Neural cell (in vitro differentiated cells): Measurements from ENCODE around the gene RHBDD3. TPM values are rescaled to one million over a fixed set of nuclear protein-coding genes. Genes with fewer than 3 reads are reported as not detected.

ENCODE experiments used
- H2AFZ ChIP-seq: fragments of 200-600, 300-800 bp; sonication (generic), shearing (Covaris generic); 2 replicates; pipeline ENCODE4 v1.6.0; 2014; ENCODE audit warnings: low read depth, mild to moderate bottlenecking, antibody characterized with exemption, low read length, moderate library complexity
- H3F3A ChIP-seq: fragments of 200-600 bp; shearing (Covaris generic); 2 replicates; pipeline ENCODE4 v1.6.1; 2016; ENCODE audit warnings: mild to moderate bottlenecking, moderate library complexity, mixed read lengths, antibody characterized with exemption, low read length; ENCODE audit not compliant: insufficient read depth, poor library complexity, severe bottlenecking
- H3K27ac ChIP-seq: fragments of 200-600, 300-800 bp; sonication (generic), shearing (Covaris generic); 2 replicates; pipeline ENCODE4 v1.5.1; 2014; ENCODE audit warnings: mild to moderate bottlenecking, low read length, moderate library complexity
- H3K27me3 ChIP-seq: fragments of 300-800, 200-600 bp; sonication (generic), shearing (Covaris generic); 2 replicates; pipeline ENCODE4 v1.6.0; 2014; ENCODE audit warnings: mild to moderate bottlenecking, low read depth, low read length, moderate library complexity; ENCODE audit not compliant: insufficient read depth
- H3K36me3 ChIP-seq: fragments of 300-800, 200-600 bp; sonication (generic), shearing (Covaris generic); 2 replicates; pipeline ENCODE4 v1.5.1; 2014; ENCODE audit warnings: mild to moderate bottlenecking, antibody characterized with exemption, low read length, moderate library complexity; ENCODE audit not compliant: insufficient read depth
- H3K4me2 ChIP-seq: fragments of 300-800, 200-600 bp; sonication (generic), shearing (Covaris generic); 2 replicates; pipeline ENCODE4 v1.6.0; 2014; ENCODE audit warnings: mild to moderate bottlenecking, low read length
- H3K4me3 ChIP-seq: fragments of 300-800, 200-600 bp; sonication (generic), shearing (Covaris generic); 2 replicates; pipeline ENCODE4 v1.5.1; 2014; ENCODE audit warnings: mild to moderate bottlenecking, low read length, moderate library complexity
- H3K79me2 ChIP-seq: fragments of 200-600 bp; shearing (Covaris generic); replicated peaks from 2 replicates; pipeline ENCODE4 v1.6.0; 2014; ENCODE audit warnings: mild to moderate bottlenecking, low read length, moderate library complexity; ENCODE audit not compliant: insufficient read depth
- H3K9ac ChIP-seq: fragments of 300-800, 200-600 bp; sonication (generic), shearing (Covaris generic); 2 replicates; pipeline ENCODE4 v1.6.1; 2016; ENCODE audit warnings: mild to moderate bottlenecking, low read length, mixed read lengths
- H3K9me2 ChIP-seq: fragments of 200-600 bp; shearing (Covaris generic); 2 replicates; pipeline ENCODE4 v1.6.1; 2016; ENCODE audit warnings: mild to moderate bottlenecking, low read length, mixed read lengths; ENCODE audit not compliant: insufficient read depth
- H3K9me3 ChIP-seq: fragments of 200-600, 300-800 bp; sonication (generic), shearing (Covaris generic); 2 replicates; pipeline ENCODE4 v1.6.1; 2016; ENCODE audit warnings: mild to moderate bottlenecking, mixed run types, low read length, moderate library complexity, mixed read lengths
- H4K20me1 ChIP-seq: fragments of 200-600 bp; shearing (Covaris generic); 2 replicates; pipeline ENCODE4 v1.6.1; 2016; ENCODE audit warnings: mild to moderate bottlenecking, mixed run types; ENCODE audit not compliant: insufficient read depth
- EP300 ChIP-seq: fragments of 450-650 bp; conservative IDR thresholded peaks from 2 replicates; pipeline ENCODE4 v1.6.1; 2014; ENCODE audit warnings: antibody characterized with exemption, mild to moderate bottlenecking, moderate library complexity; ENCODE audit not compliant: poor library complexity, severe bottlenecking
- EZH2 ChIP-seq: fragments of 200-600, 300-800 bp; shearing (Covaris generic), sonication (generic); IDR thresholded peaks from 2 replicates; pipeline ENCODE4 v1.6.1; 2014; ENCODE audit warnings: antibody characterized with exemption, low read length, borderline replicate concordance, mild to moderate bottlenecking; ENCODE audit not compliant: insufficient read depth, poor library complexity, severe bottlenecking
- MXI1 ChIP-seq: fragments of 450-650 bp; conservative IDR thresholded peaks from 2 replicates; pipeline ENCODE4 v1.6.1; 2014; ENCODE audit warnings: antibody characterized with exemption, mild to moderate bottlenecking; ENCODE audit not compliant: poor library complexity, severe bottlenecking
- POLR2AphosphoS5 ChIP-seq: IDR thresholded peaks from 2 replicates; pipeline ENCODE4 v1.6.1; 2012
- RAD21 ChIP-seq: fragments of 450-650 bp; conservative IDR thresholded peaks from 2 replicates; pipeline ENCODE4 v1.6.1; 2014; ENCODE audit warnings: antibody characterized with exemption, mild to moderate bottlenecking, moderate library complexity
- SMC3 ChIP-seq: fragments of 450-650 bp; conservative IDR thresholded peaks from 2 replicates; pipeline ENCODE4 v1.6.1; 2014; ENCODE audit warnings: antibody characterized with exemption, mild to moderate bottlenecking, moderate library complexity; ENCODE audit not compliant: poor library complexity
- TAF1 ChIP-seq: IDR thresholded peaks from 2 replicates; pipeline ENCODE4 v1.6.1; 2012; ENCODE audit warnings: low read depth
- polyA plus RNA-seq: library from polyadenylated mRNA; depleted of rRNA; stranded (reverse); fragments of >200 nt; gene quantifications from 2 replicates; pipeline ENCODE4 v1.2.3, GENCODE V29; 2014
- TF ChIP-seq, protein P1 (sequence below): IDR thresholded peaks from 2 replicates; pipeline ENCODE4 v1.6.1; 2012; ENCODE audit warnings: borderline replicate concordance
- TF ChIP-seq, protein P2 (sequence below): fragments of 450-650 bp; IDR thresholded peaks from 2 replicates; pipeline ENCODE4 v1.5.1; 2014; ENCODE audit warnings: antibody characterized with exemption, mild to moderate bottlenecking, moderate library complexity; ENCODE audit not compliant: poor library complexity, severe bottlenecking

The RHBDD3 gene
- polyA plus RNA-seq, 1 donor from 2014 or later: 114 TPM

DNA sequence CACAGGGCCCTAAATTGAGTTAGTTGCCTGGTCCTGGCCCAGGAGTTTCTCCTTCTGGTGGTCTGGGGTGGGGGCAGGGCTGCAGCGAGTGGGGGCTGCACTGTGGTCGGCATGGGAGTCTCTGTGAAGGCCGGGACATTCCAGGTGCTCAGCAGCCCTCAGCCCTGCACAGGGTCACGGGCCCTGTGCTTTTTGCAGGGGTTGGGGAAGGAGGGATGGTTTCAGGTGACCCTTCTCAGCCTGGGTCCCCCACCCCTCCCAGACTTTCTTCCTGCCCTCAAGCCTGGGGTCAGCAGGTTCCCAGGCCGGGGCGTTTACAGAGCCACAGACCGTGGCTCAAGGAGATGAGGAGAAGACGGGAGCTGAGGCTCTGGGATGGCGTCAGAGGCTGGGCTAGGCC, 54.3 kb downstream of the RHBDD3 start:
- TF ChIP-seq, protein P1, sequence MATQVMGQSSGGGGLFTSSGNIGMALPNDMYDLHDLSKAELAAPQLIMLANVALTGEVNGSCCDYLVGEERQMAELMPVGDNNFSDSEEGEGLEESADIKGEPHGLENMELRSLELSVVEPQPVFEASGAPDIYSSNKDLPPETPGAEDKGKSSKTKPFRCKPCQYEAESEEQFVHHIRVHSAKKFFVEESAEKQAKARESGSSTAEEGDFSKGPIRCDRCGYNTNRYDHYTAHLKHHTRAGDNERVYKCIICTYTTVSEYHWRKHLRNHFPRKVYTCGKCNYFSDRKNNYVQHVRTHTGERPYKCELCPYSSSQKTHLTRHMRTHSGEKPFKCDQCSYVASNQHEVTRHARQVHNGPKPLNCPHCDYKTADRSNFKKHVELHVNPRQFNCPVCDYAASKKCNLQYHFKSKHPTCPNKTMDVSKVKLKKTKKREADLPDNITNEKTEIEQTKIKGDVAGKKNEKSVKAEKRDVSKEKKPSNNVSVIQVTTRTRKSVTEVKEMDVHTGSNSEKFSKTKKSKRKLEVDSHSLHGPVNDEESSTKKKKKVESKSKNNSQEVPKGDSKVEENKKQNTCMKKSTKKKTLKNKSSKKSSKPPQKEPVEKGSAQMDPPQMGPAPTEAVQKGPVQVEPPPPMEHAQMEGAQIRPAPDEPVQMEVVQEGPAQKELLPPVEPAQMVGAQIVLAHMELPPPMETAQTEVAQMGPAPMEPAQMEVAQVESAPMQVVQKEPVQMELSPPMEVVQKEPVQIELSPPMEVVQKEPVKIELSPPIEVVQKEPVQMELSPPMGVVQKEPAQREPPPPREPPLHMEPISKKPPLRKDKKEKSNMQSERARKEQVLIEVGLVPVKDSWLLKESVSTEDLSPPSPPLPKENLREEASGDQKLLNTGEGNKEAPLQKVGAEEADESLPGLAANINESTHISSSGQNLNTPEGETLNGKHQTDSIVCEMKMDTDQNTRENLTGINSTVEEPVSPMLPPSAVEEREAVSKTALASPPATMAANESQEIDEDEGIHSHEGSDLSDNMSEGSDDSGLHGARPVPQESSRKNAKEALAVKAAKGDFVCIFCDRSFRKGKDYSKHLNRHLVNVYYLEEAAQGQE: no peak
- TF ChIP-seq TAF1 (no peak), SMC3 (no peak), EP300 (no peak), MXI1 (no peak), EZH2 (no peak), RAD21 (no peak), POLR2AphosphoS5 (no peak)
- TF ChIP-seq, protein P2, sequence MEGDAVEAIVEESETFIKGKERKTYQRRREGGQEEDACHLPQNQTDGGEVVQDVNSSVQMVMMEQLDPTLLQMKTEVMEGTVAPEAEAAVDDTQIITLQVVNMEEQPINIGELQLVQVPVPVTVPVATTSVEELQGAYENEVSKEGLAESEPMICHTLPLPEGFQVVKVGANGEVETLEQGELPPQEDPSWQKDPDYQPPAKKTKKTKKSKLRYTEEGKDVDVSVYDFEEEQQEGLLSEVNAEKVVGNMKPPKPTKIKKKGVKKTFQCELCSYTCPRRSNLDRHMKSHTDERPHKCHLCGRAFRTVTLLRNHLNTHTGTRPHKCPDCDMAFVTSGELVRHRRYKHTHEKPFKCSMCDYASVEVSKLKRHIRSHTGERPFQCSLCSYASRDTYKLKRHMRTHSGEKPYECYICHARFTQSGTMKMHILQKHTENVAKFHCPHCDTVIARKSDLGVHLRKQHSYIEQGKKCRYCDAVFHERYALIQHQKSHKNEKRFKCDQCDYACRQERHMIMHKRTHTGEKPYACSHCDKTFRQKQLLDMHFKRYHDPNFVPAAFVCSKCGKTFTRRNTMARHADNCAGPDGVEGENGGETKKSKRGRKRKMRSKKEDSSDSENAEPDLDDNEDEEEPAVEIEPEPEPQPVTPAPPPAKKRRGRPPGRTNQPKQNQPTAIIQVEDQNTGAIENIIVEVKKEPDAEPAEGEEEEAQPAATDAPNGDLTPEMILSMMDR: no peak
- no peak overlapping the region for H3K4me2 ChIP-seq
- no peak overlapping the region for H3K4me3 ChIP-seq
- H3K9me3 ChIP-seq: no peaks in the 10 kb centered on the region
- no peak overlapping the region for H2AFZ ChIP-seq
- H4K20me1 ChIP-seq: no peaks in the 10 kb centered on the region
- H3K9ac ChIP-seq: no peak overlapping the region
- H3F3A ChIP-seq: no peaks in the 10 kb centered on the region
- no peaks in the 10 kb centered on the region for H3K36me3 ChIP-seq
- no peaks in the 10 kb centered on the region for H3K9me2 ChIP-seq
- no peaks in the 10 kb centered on the region for H3K79me2 ChIP-seq
- no peaks in the 10 kb centered on the region for H3K27me3 ChIP-seq
- H3K27ac ChIP-seq: no peak overlapping the region

DNA sequence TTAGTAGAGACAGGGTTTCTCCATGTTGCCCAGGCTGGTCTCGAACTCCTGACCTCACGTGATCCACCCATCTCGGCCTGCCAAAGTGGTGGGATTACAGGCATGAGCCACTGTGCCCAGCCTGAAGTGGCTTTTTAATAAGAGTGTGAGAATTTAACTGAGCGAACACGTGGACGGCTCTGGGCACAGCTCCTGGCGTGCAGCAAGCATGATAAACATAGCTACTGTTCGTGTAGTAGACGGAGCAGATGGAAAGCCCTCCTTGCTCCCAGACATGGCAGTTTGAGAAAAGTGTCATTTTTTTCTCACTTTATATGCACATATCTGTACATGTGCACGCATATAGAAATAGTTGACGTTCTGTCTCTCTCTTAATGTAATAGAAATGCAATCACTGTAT, 55.0 kb downstream of the RHBDD3 start:
- Histone ChIP-seq H3K4me3 (no peak overlapping the region), H3K9me2 (no peaks in the 10 kb centered on the region), H2AFZ (no peak overlapping the region), H3K9ac (no peak overlapping the region), H3K36me3 (no peaks in the 10 kb centered on the region), H3F3A (no peaks in the 10 kb centered on the region), H3K9me3 (no peaks in the 10 kb centered on the region), H3K4me2 (no peak overlapping the region), H4K20me1 (no peaks in the 10 kb centered on the region), H3K79me2 (no peaks in the 10 kb centered on the region), H3K27me3 (no peaks in the 10 kb centered on the region), H3K27ac (no peak overlapping the region)
- TF ChIP-seq POLR2AphosphoS5: no peak
- TF ChIP-seq SMC3: no peak
- TF ChIP-seq TAF1: no peak
- no peak for TF ChIP-seq EP300
- TF ChIP-seq, protein P1: no peak
- no peak for TF ChIP-seq RAD21
